ENCODE data around the gene ATG13. TPM values are rescaled to one million over a fixed set of nuclear protein-coding genes. Genes with fewer than 3 reads are reported as not detected.
"Not testable (repeated sequence)": the region's sequence is repeated elsewhere in the genome, so short reads cannot be mapped to it uniquely, and the experiment has no call there.

Gene ATG13
- polyA plus RNA-seq, 1 experiment = 57.9 TPM

DNA sequence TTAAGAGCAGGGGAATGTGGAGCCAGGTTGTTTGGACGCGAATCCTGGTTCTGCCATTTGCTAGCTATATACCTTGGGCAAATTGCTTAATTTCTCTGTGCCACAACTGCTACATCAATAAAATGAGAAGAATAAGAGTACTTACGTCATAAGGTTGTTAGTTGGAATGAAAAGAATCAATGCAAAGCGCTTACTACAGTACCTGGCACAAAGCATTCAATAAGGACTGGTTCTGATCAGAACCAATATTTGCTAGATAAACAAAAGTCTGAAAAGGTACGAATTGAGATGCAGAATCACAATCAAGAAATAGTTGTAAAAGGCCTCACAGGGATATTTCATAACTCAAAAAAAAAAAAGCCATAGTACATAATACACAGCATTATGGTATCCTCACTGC, 34.8 kb upstream of the ATG13 start:
- CTCF ChIA-PET = no interaction called here
- no peak overlapping the region for H3K27ac ChIP-seq (ENCODE audit: low read depth, low read length)
- TF ChIP-seq, protein P1, sequence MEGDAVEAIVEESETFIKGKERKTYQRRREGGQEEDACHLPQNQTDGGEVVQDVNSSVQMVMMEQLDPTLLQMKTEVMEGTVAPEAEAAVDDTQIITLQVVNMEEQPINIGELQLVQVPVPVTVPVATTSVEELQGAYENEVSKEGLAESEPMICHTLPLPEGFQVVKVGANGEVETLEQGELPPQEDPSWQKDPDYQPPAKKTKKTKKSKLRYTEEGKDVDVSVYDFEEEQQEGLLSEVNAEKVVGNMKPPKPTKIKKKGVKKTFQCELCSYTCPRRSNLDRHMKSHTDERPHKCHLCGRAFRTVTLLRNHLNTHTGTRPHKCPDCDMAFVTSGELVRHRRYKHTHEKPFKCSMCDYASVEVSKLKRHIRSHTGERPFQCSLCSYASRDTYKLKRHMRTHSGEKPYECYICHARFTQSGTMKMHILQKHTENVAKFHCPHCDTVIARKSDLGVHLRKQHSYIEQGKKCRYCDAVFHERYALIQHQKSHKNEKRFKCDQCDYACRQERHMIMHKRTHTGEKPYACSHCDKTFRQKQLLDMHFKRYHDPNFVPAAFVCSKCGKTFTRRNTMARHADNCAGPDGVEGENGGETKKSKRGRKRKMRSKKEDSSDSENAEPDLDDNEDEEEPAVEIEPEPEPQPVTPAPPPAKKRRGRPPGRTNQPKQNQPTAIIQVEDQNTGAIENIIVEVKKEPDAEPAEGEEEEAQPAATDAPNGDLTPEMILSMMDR (IDR thresholded peaks at IDR 0.05; ENCODE audit: low read depth, low read length) = no peak
- H3K4me3 ChIP-seq (ENCODE audit: low read depth, low read length) = no peak overlapping the region
- DNase-seq (ENCODE audit: low read depth, low spot score) = no peak
- H3K27me3 ChIP-seq (ENCODE audit: control insufficient read depth, insufficient read depth, low read length) = no peaks in the 10 kb centered on the region
- POLR2A ChIA-PET = interaction anchor here (1.0 kb wide), 1 partner anchor 11 kb away, joined by 7 read pairs; the partner anchor contains the start of gene AMBRA1
- no peaks in the 10 kb centered on the region for H3K9me3 ChIP-seq (ENCODE audit: control insufficient read depth, insufficient read depth, low read length)

GRCh38 chr11:46583513-46583912, 33.8 kb upstream of the ATG13 start:
- POLR2A ChIA-PET; H3K4me3 ChIP-seq (ENCODE audit: low read depth, low read length); H3K27ac ChIP-seq (ENCODE audit: low read depth, low read length); DNase-seq (ENCODE audit: low read depth, low spot score); H3K9me3 ChIP-seq (ENCODE audit: control insufficient read depth, insufficient read depth, low read length); CTCF ChIA-PET; H3K27me3 ChIP-seq (ENCODE audit: control insufficient read depth, insufficient read depth, low read length): not testable (repeated sequence)

DNA sequence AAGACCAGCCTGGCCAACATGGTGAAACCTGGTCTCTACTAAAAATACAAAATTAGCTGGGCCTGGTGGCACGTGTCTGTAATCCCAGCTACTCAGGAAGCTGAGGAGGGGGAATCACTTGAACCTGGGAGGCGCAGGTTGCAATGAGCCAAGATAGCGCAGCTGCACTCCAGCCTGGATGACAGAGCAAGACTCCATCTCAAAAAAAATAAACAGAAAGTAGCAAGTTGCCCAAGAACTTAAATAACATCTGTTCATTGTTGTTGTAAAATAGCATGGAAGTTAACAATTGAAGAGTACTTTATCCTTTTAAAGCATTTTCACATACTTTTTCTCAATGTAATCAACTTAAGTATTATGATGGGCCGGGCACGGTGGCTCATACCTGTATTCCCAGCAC, 29.2 kb upstream of the ATG13 start:
- ChIA-PET POLR2A (no interaction called here), CTCF (interaction anchor here (1.0 kb wide), 1 partner anchor 59 kb away, joined by 3 read pairs; no protein-coding TSS in a partner anchor)
- Histone ChIP-seq H3K27ac (ENCODE audit: low read depth, low read length) (peak overlapping the region; percentile 68), H3K4me3 (ENCODE audit: low read depth, low read length) (no peak overlapping the region), H3K27me3 (ENCODE audit: control insufficient read depth, insufficient read depth, low read length) (no peaks in the 10 kb centered on the region), H3K9me3 (ENCODE audit: control insufficient read depth, insufficient read depth, low read length) (no peaks in the 10 kb centered on the region; the same call in 1 of the 2 replicates)
- peak; percentile 29 for DNase-seq (ENCODE audit: low read depth, low spot score)
- TF ChIP-seq, protein P1 (IDR thresholded peaks at IDR 0.05; ENCODE audit: low read depth, low read length) = no peak

GRCh38 chr11:46588915-46589314, 28.4 kb upstream of the ATG13 start:
- POLR2A ChIA-PET = no interaction called here

GRCh38 chr11:46590740-46591605, 26.4 kb upstream of the ATG13 start:
- CTCF ChIA-PET = no interaction called here
- no peak for DNase-seq (ENCODE audit: low read depth, low spot score)
- Histone ChIP-seq H3K4me3 (ENCODE audit: low read depth, low read length) (no peak overlapping the region), H3K9me3 (ENCODE audit: control insufficient read depth, insufficient read depth, low read length) (no peaks in the 10 kb centered on the region; the same call in 1 of the 2 replicates), H3K27me3 (ENCODE audit: control insufficient read depth, insufficient read depth, low read length) (no peaks in the 10 kb centered on the region), H3K27ac (ENCODE audit: low read depth, low read length) (no peak overlapping the region)
- POLR2A ChIA-PET = interaction anchor here (0.7 kb wide), 1 partner anchor 1332 kb away, joined by 4 read pairs; no protein-coding TSS in a partner anchor
- TF ChIP-seq, protein P1 (IDR thresholded peaks at IDR 0.05; ENCODE audit: low read depth, low read length) = no peak

More at GRCh38 chr11:46588915-46589314, 28.4 kb upstream of the ATG13 start:
- H3K4me3 ChIP-seq (ENCODE audit: low read depth, low read length) = no peak overlapping the region
- no peak for DNase-seq (ENCODE audit: low read depth, low spot score)
- no peaks in the 10 kb centered on the region; the same call in 1 of the 2 replicates for H3K9me3 ChIP-seq (ENCODE audit: control insufficient read depth, insufficient read depth, low read length)
- CTCF ChIA-PET = no interaction called here
- TF ChIP-seq, protein P1 (IDR thresholded peaks at IDR 0.05; ENCODE audit: low read depth, low read length) = no peak
- no peaks in the 10 kb centered on the region for H3K27me3 ChIP-seq (ENCODE audit: control insufficient read depth, insufficient read depth, low read length)
- no peak overlapping the region for H3K27ac ChIP-seq (ENCODE audit: low read depth, low read length)
